ENCODE data around the gene KAZN.

GRCh38 chr1:14936815-14937214 is 338.3 kb downstream of the KAZN start:
- TF ChIP-seq SUZ12 (IDR thresholded peaks at IDR 0.05) (no peak), ARNT (IDR thresholded peaks at IDR 0.05) (no peak), ELF4 (IDR thresholded peaks at IDR 0.05) (no peak)

Measured in HEK293T (cell line).